Liver (tissue), 9 donors: ENCODE data around the gene NIM1K. TPM values are rescaled to one million over a fixed set of nuclear protein-coding genes. Genes with fewer than 3 reads are reported as not detected.

Experiments
- DNase-seq: peaks from one replicate; pipeline ENCODE4 v3.0.0-alpha.2; 2017; ENCODE audit warnings: low spot score
- H3K27ac ChIP-seq, 2 donors: one replicate each; pipeline ENCODE4 v1.7.0; 2013; ENCODE audit warnings: inconsistent platforms in 2 of 2, low read length in 2 of 2, control low read depth in 1 of 2, low read depth in 1 of 2, mild to moderate bottlenecking in 1 of 2
- H3K27me3 ChIP-seq, 4 donors: one replicate each; pipeline versions ENCODE4 v1.6.1 to v1.7.0; 2013; ENCODE audit warnings: low read length in 3 of 4, inconsistent platforms in 1 of 4, mild to moderate bottlenecking in 1 of 4, moderate library complexity in 1 of 4; ENCODE audit not compliant: control insufficient read depth in 4 of 4, insufficient read depth in 4 of 4
- H3K36me3 ChIP-seq, 4 donors: one replicate each; pipeline versions ENCODE4 v1.6.1 to v1.7.0; 2013; ENCODE audit warnings: low read length in 3 of 4, mild to moderate bottlenecking in 3 of 4, low read depth in 1 of 4, moderate library complexity in 1 of 4; ENCODE audit not compliant: control insufficient read depth in 4 of 4, insufficient read depth in 3 of 4
- H3K4me1 ChIP-seq, 4 donors: one replicate each; pipeline versions ENCODE4 v1.6.1 to v1.7.0; 2013; ENCODE audit warnings: low read length in 3 of 4, mild to moderate bottlenecking in 3 of 4, moderate library complexity in 1 of 4; ENCODE audit not compliant: control insufficient read depth in 4 of 4, insufficient read depth in 4 of 4
- H3K4me3 ChIP-seq, 3 donors: one replicate each; pipeline versions ENCODE4 v1.6.1 to v1.7.0; 2013; ENCODE audit warnings: low read length in 3 of 3, control low read depth in 1 of 3, low read depth in 1 of 3, mild to moderate bottlenecking in 1 of 3
- H3K9ac ChIP-seq, 2 donors: one replicate each; pipeline ENCODE4 v1.7.0; 2013; ENCODE audit warnings: low read length in 2 of 2, mild to moderate bottlenecking in 2 of 2, moderate library complexity in 2 of 2, control low read depth in 1 of 2, low read depth in 1 of 2
- H3K9me3 ChIP-seq, 4 donors: one replicate each; pipeline versions ENCODE4 v1.6.1 to v1.7.0; 2013; ENCODE audit warnings: low read length in 3 of 4; ENCODE audit not compliant: control insufficient read depth in 4 of 4
- ATF3 ChIP-seq: IDR thresholded peaks from 2 replicates; pipeline ENCODE4 v1.6.1; 2016; ENCODE audit warnings: antibody characterized with exemption
- CTCF ChIP-seq: fragments of 150-350 bp; IDR thresholded peaks from 2 replicates; pipeline ENCODE4 v1.5.1; 2017; ENCODE audit warnings: improper control_type of control experiment, low read depth, low read length; ENCODE audit not compliant: missing input control
- EGR1 ChIP-seq, 2 donors: IDR thresholded peaks; 2 replicates each; pipeline ENCODE4 v1.6.1; 2016 to 2018; ENCODE audit warnings: antibody characterized with exemption in 2 of 2, low read depth in 2 of 2
- FOXA1 ChIP-seq: IDR thresholded peaks from 2 replicates; pipeline ENCODE4 v1.6.1; 2016; ENCODE audit warnings: antibody characterized with exemption
- FOXA2 ChIP-seq: IDR thresholded peaks from 2 replicates; pipeline ENCODE4 v1.6.1; 2016; ENCODE audit warnings: antibody characterized with exemption
- GABPA ChIP-seq, 2 donors: IDR thresholded peaks in 1 of 2; conservative IDR thresholded peaks in 1 of 2; 2 replicates each; pipeline ENCODE4 v1.6.1; 2016; ENCODE audit warnings: antibody characterized with exemption in 2 of 2, mild to moderate bottlenecking in 1 of 2, moderate library complexity in 1 of 2
- HNF4A ChIP-seq, 2 donors: conservative IDR thresholded peaks; 2 replicates each; pipeline ENCODE4 v1.6.1; 2016; ENCODE audit warnings: antibody characterized with exemption in 2 of 2, mild to moderate bottlenecking in 2 of 2
- HNF4G ChIP-seq: IDR thresholded peaks from 2 replicates; pipeline ENCODE4 v1.6.1; 2016; ENCODE audit warnings: antibody characterized with exemption
- JUND ChIP-seq, 2 donors: IDR thresholded peaks; 2 replicates each; pipeline ENCODE4 v1.6.1; 2016; ENCODE audit warnings: antibody characterized with exemption in 2 of 2
- MAX ChIP-seq: IDR thresholded peaks from 2 replicates; pipeline ENCODE4 v1.6.1; 2016; ENCODE audit warnings: antibody characterized with exemption
- NR2F2 ChIP-seq: IDR thresholded peaks from 2 replicates; pipeline ENCODE4 v1.6.1; 2016; ENCODE audit warnings: antibody characterized with exemption
- RAD21 ChIP-seq, 2 donors: IDR thresholded peaks; 2 replicates each; pipeline ENCODE4 v1.6.1; 2016; ENCODE audit warnings: antibody characterized with exemption in 2 of 2, mild to moderate bottlenecking in 2 of 2
- REST ChIP-seq: IDR thresholded peaks from 2 replicates; pipeline ENCODE4 v1.6.1; 2016; ENCODE audit warnings: antibody characterized with exemption, mild to moderate bottlenecking
- SP1 ChIP-seq: IDR thresholded peaks from 2 replicates; pipeline ENCODE4 v1.6.1; 2018; ENCODE audit warnings: antibody characterized with exemption, mild to moderate bottlenecking
- TAF1 ChIP-seq: conservative IDR thresholded peaks from 2 replicates; pipeline ENCODE4 v1.6.1; 2016; ENCODE audit warnings: antibody characterized with exemption, mild to moderate bottlenecking
- YY1 ChIP-seq: IDR thresholded peaks from 2 replicates; pipeline ENCODE4 v1.6.1; 2016; ENCODE audit warnings: antibody characterized with exemption, mild to moderate bottlenecking
- ZBTB33 ChIP-seq: IDR thresholded peaks from 2 replicates; pipeline ENCODE4 v1.6.1; 2016; ENCODE audit warnings: antibody characterized with exemption
- WGBS: extraction: QIAGEN DNeasy Blood & Tissue Kit; methylation state at CpG from one replicate; pipeline ENCODE4 v1.1.7; 2013; 5-methylcytosine and 5-hydroxymethylcytosine counted together
- polyA plus RNA-seq, 2 donors: library from polyadenylated mRNA; stranded (reverse) in 1 of 2; unstranded in 1 of 2; fragments of 200-250 nt in 1 of 2; fragments of >200 nt in 1 of 2; fragmentation: Nextera tagmentation in 1 of 2; extraction: Ambion mirVana in 1 of 2; gene quantifications; one replicate each; pipeline versions ENCODE4 v1.2.1 to v1.2.3, GENCODE V29; 2013 to 2015
- total RNA-seq, 2 donors: library from RNA; depleted of rRNA; stranded (reverse); fragments of >200 nt; gene quantifications; one replicate each; pipeline ENCODE4 v1.2.3, GENCODE V29; 2014
- donor health status: healthy.
- donor health status: healthy.
- donor health status: healthy.
- donor health status: healthy.
- donor health status: healthy.

The NIM1K gene
- total and polyA plus RNA-seq, 4 donors, result 0.07 to 0.15 TPM; not detected in 2

- TF ChIP-seq CTCF, result no peak
Observed at GRCh38 chr5:43243270-43243669, 51.2 kb downstream of the NIM1K start (continued).

- no peaks in the 10 kb centered on the region for H3K4me1 ChIP-seq
- no peak for TF ChIP-seq NR2F2
- no peak for TF ChIP-seq HNF4A (conservative IDR thresholded peaks at IDR 0.05)
Observed at GRCh38 chr5:43244823-43245565, 53.0 kb downstream of the NIM1K start.

GRCh38 chr5:43245724-43246385, 53.8 kb downstream of the NIM1K start:
- Histone ChIP-seq H3K27ac (no peak overlapping the region), H3K4me3 (no peak overlapping the region), H3K36me3 (no peaks in the 10 kb centered on the region), H3K4me1 (no peaks in the 10 kb centered on the region), H3K9me3 (no peaks in the 10 kb centered on the region), H3K27me3 (no peaks in the 10 kb centered on the region), H3K9ac (no peak overlapping the region)
- 91% methylated on average over 19 of the region's 19 CpGs for WGBS
- TF ChIP-seq NR2F2 (no peak), SP1 (no peak), CTCF (no peak), HNF4G (no peak), HNF4A (conservative IDR thresholded peaks at IDR 0.05) (no peak), GABPA (IDR thresholded peaks at IDR 0.05 in 1 of 2, conservative IDR thresholded peaks at IDR 0.05 in 1 of 2) (no peak), YY1 (no peak), TAF1 (no peak), ZBTB33 (no peak), ATF3 (no peak), JUND (IDR thresholded peaks at IDR 0.05) (no peak), REST (no peak), FOXA1 (no peak), EGR1 (IDR thresholded peaks at IDR 0.05; ENCODE audit: low read depth in 2 of 2) (no peak), MAX (no peak), FOXA2 (no peak), RAD21 (IDR thresholded peaks at IDR 0.05) (no peak)
- no peak for DNase-seq

More at GRCh38 chr5:43244823-43245565, 53.0 kb downstream of the NIM1K start:
- 85% methylated on average over 11 of the region's 11 CpGs for WGBS
- H3K36me3 ChIP-seq, result no peaks in the 10 kb centered on the region
- no peak overlapping the region for H3K4me3 ChIP-seq
- H3K27ac ChIP-seq, result no peak overlapping the region
- no peaks in the 10 kb centered on the region for H3K27me3 ChIP-seq
- H3K9me3 ChIP-seq, result no peaks in the 10 kb centered on the region
- DNase-seq, result no peak
- no peak overlapping the region for H3K9ac ChIP-seq
